IPS-18a (cell line): ENCODE results near the gene MEIS2.

Source experiments
- H3K27ac ChIP-seq: one replicate; pipeline ENCODE4 v1.5.1; 2013; ENCODE audit warnings: low read length
- H3K27me3 ChIP-seq: one replicate; pipeline ENCODE4 v1.6.1; 2013; ENCODE audit warnings: mild to moderate bottlenecking, low read length; ENCODE audit not compliant: control insufficient read depth, insufficient read depth
- H3K36me3 ChIP-seq: one replicate; pipeline ENCODE4 v1.6.1; 2013; ENCODE audit warnings: low read depth, low read length; ENCODE audit not compliant: control insufficient read depth
- H3K4me1 ChIP-seq: one replicate; pipeline ENCODE4 v1.6.1; 2013; ENCODE audit warnings: low read depth, low read length; ENCODE audit not compliant: control insufficient read depth
- H3K4me3 ChIP-seq: one replicate; pipeline ENCODE4 v1.5.1; 2013; ENCODE audit warnings: low read length
- H3K9ac ChIP-seq: one replicate; pipeline ENCODE4 v1.6.1; 2013; ENCODE audit warnings: mild to moderate bottlenecking, low read length, moderate library complexity
- H3K9me3 ChIP-seq: one replicate; pipeline ENCODE4 v1.6.1; 2013; ENCODE audit warnings: low read depth, low read length; ENCODE audit not compliant: control insufficient read depth

The MEIS2 gene

GRCh38 chr15:37009288-37009687, 91.1 kb downstream of the MEIS2 start:
- Histone ChIP-seq H3K27ac (no peak overlapping the region), H3K27me3 (no peaks in the 10 kb centered on the region), H3K36me3 (no peaks in the 10 kb centered on the region), H3K9me3 (no peaks in the 10 kb centered on the region), H3K4me3 (no peak overlapping the region), H3K9ac (no peak overlapping the region), H3K4me1 (peaks cover 5% of the 10 kb centered on the region)

- H3K9me3 ChIP-seq: no peaks in the 10 kb centered on the region
- H3K27ac ChIP-seq: no peak overlapping the region
- peaks cover 3% of the 10 kb centered on the region for H3K4me1 ChIP-seq
- H3K9ac ChIP-seq: no peak overlapping the region
- H3K36me3 ChIP-seq: no peaks in the 10 kb centered on the region
- no peak overlapping the region for H3K4me3 ChIP-seq
- no peaks in the 10 kb centered on the region for H3K27me3 ChIP-seq
Observed at GRCh38 chr15:37008205-37008604, 92.1 kb downstream of the MEIS2 start.

GRCh38 chr15:37007301-37007700, 93.0 kb downstream of the MEIS2 start:
- Histone ChIP-seq H3K4me1 (peaks cover 3% of the 10 kb centered on the region), H3K27ac (no peak overlapping the region), H3K9me3 (no peaks in the 10 kb centered on the region), H3K9ac (no peak overlapping the region), H3K4me3 (no peak overlapping the region), H3K27me3 (no peaks in the 10 kb centered on the region), H3K36me3 (no peaks in the 10 kb centered on the region)

- Histone ChIP-seq H3K4me1 (peaks cover 3% of the 10 kb centered on the region), H3K27ac (no peak overlapping the region), H3K36me3 (no peaks in the 10 kb centered on the region), H3K9me3 (no peaks in the 10 kb centered on the region), H3K27me3 (no peaks in the 10 kb centered on the region), H3K9ac (no peak overlapping the region), H3K4me3 (no peak overlapping the region)
Observed at GRCh38 chr15:37004981-37005735, 95.2 kb downstream of the MEIS2 start.

GRCh38 chr15:37004373-37004869, 95.9 kb downstream of the MEIS2 start:
- no peaks in the 10 kb centered on the region for H3K9me3 ChIP-seq
- H3K4me1 ChIP-seq: peaks cover 3% of the 10 kb centered on the region
- H3K4me3 ChIP-seq: no peak overlapping the region
- H3K27ac ChIP-seq: no peak overlapping the region
- no peaks in the 10 kb centered on the region for H3K27me3 ChIP-seq
- H3K36me3 ChIP-seq: no peaks in the 10 kb centered on the region
- no peak overlapping the region for H3K9ac ChIP-seq

- H3K9me3 ChIP-seq: no peaks in the 10 kb centered on the region
- H3K27ac ChIP-seq: no peak overlapping the region
- no peaks in the 10 kb centered on the region for H3K36me3 ChIP-seq
Observed at GRCh38 chr15:37002041-37002672, 98.2 kb downstream of the MEIS2 start.

GRCh38 chr15:37001417-37001816, 98.9 kb downstream of the MEIS2 start:
- Histone ChIP-seq H3K9me3 (no peaks in the 10 kb centered on the region), H3K36me3 (no peaks in the 10 kb centered on the region), H3K4me3 (no peak overlapping the region), H3K27ac (no peak overlapping the region), H3K27me3 (no peaks in the 10 kb centered on the region), H3K9ac (no peak overlapping the region), H3K4me1 (no peaks in the 10 kb centered on the region)

More at GRCh38 chr15:37002041-37002672, 98.2 kb downstream of the MEIS2 start:
- no peak overlapping the region for H3K9ac ChIP-seq
- no peaks in the 10 kb centered on the region for H3K27me3 ChIP-seq
- H3K4me3 ChIP-seq: no peak overlapping the region
- no peaks in the 10 kb centered on the region for H3K4me1 ChIP-seq

GRCh38 chr15:36999778-37000177, 100.6 kb downstream of the MEIS2 start:
- H3K4me1 ChIP-seq: no peaks in the 10 kb centered on the region
- no peak overlapping the region for H3K4me3 ChIP-seq
- no peak overlapping the region for H3K9ac ChIP-seq
- H3K27me3 ChIP-seq: no peaks in the 10 kb centered on the region
- H3K27ac ChIP-seq: no peak overlapping the region
- no peaks in the 10 kb centered on the region for H3K9me3 ChIP-seq
- H3K36me3 ChIP-seq: no peaks in the 10 kb centered on the region

GRCh38 chr15:36996538-36997181, 103.7 kb downstream of the MEIS2 start:
- Histone ChIP-seq H3K9me3 (no peaks in the 10 kb centered on the region), H3K9ac (no peak overlapping the region), H3K4me1 (no peaks in the 10 kb centered on the region), H3K36me3 (no peaks in the 10 kb centered on the region), H3K27me3 (no peaks in the 10 kb centered on the region), H3K4me3 (no peak overlapping the region), H3K27ac (no peak overlapping the region)

GRCh38 chr15:36996121-36996520, 104.2 kb downstream of the MEIS2 start:
- Histone ChIP-seq H3K9ac (no peak overlapping the region), H3K4me1 (no peaks in the 10 kb centered on the region), H3K27me3 (no peaks in the 10 kb centered on the region), H3K27ac (no peak overlapping the region), H3K36me3 (no peaks in the 10 kb centered on the region), H3K9me3 (no peaks in the 10 kb centered on the region), H3K4me3 (no peak overlapping the region)

- Histone ChIP-seq H3K27me3 (no peaks in the 10 kb centered on the region), H3K9ac (no peak overlapping the region), H3K4me3 (no peak overlapping the region), H3K9me3 (no peaks in the 10 kb centered on the region), H3K27ac (no peak overlapping the region), H3K36me3 (no peaks in the 10 kb centered on the region), H3K4me1 (no peaks in the 10 kb centered on the region)
Observed at GRCh38 chr15:36994790-36995189, 105.6 kb downstream of the MEIS2 start.
